Measurements from ENCODE around the gene ONECUT2.
A peak's percentile ranks its signal among the peaks of the same experiment; 100 is the strongest.

Gene ONECUT2

DNA sequence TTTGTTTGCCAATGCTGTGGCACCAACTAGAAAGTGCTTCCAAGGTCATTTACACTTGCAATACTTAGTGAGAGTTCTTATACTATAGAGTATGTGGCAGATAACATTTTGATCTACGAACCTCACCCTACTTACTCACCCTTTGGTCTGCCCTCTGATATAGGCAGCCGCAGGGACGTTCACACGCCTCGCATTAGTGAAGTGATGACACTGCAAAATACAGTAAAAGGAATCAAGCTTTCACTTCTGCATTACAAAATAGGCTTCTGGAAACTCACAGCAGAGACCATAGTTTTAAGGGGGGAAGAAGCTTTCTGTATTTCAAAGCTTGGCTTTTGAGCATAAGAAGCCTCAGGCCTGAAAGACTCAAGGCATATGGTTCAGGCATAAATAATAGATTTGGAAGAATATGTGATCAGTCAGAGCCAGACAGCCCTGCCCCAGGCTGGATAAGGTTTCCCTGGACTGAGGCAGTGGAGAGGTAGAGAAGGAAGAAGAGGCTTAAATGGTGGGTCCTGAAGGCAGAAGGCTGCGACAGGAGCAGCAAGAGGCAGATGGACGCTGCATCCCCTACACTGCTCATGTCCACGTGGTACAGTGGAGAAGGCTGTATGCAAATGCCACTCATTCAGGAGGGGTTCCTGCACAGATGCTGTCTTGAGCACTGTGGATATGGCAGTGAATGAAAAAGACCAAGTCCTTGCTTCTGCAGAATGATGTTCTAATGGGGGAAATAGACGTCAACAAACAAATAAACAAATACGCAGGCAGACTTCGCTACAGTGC is 88.2 kb downstream of the ONECUT2 start:
- H3K4me3 ChIP-seq (ENCODE audit: low read length): peak overlapping the region; percentile 8; the same call in 1 of the 2 replicates
- H3K9me3 ChIP-seq (ENCODE audit: insufficient read depth, low read length): 0 out of 2 replicates have a peak, but pooled peaks cover 5% of the 10 kb centered on the region
- TF ChIP-seq CTCF (IDR thresholded peaks at IDR 0.05; ENCODE audit: low read depth, low read length): no peak
- no peak for TF ChIP-seq EZH2phosphoT487 (IDR thresholded peaks at IDR 0.05; ENCODE audit: low read depth)
- H3K79me2 ChIP-seq (ENCODE audit: low read length): no peaks in the 10 kb centered on the region
- no peaks in the 10 kb centered on the region for H4K20me1 ChIP-seq (ENCODE audit: insufficient read depth, low read length)
- H3K9ac ChIP-seq (ENCODE audit: low read length): no peak overlapping the region
- peak overlapping the region; percentile 51 for H3K4me2 ChIP-seq (ENCODE audit: low read length)
- peaks cover 21% of the 10 kb centered on the region for H3K4me1 ChIP-seq (ENCODE audit: low read length)
- no peaks in the 10 kb centered on the region for H3K36me3 ChIP-seq (replicated peaks; ENCODE audit: low read depth, low read length)
- H3K27ac ChIP-seq (ENCODE audit: low read length): no peak overlapping the region; the same call in 1 of the 2 replicates
- peak overlapping the region; percentile 14; the same call in 1 of the 2 replicates for H2AFZ ChIP-seq (ENCODE audit: low read depth, low read length)
- no peaks in the 10 kb centered on the region for H3K27me3 ChIP-seq (ENCODE audit: low read depth, low read length)

- Histone ChIP-seq H2AFZ (ENCODE audit: low read depth, low read length) (no peak overlapping the region), H3K36me3 (replicated peaks; ENCODE audit: low read depth, low read length) (no peaks in the 10 kb centered on the region), H4K20me1 (ENCODE audit: insufficient read depth, low read length) (no peaks in the 10 kb centered on the region), H3K27ac (ENCODE audit: low read length) (no peak overlapping the region), H3K27me3 (ENCODE audit: low read depth, low read length) (no peaks in the 10 kb centered on the region), H3K79me2 (ENCODE audit: low read length) (no peaks in the 10 kb centered on the region), H3K4me1 (ENCODE audit: low read length) (peaks cover 19% of the 10 kb centered on the region), H3K4me2 (ENCODE audit: low read length) (no peak overlapping the region), H3K4me3 (ENCODE audit: low read length) (no peak overlapping the region), H3K9ac (ENCODE audit: low read length) (no peak overlapping the region), H3K9me3 (ENCODE audit: insufficient read depth, low read length) (0 out of 2 replicates have a peak, but pooled peaks cover 5% of the 10 kb centered on the region)
- TF ChIP-seq CTCF (IDR thresholded peaks at IDR 0.05; ENCODE audit: low read depth, low read length): no peak
- TF ChIP-seq EZH2phosphoT487 (IDR thresholded peaks at IDR 0.05; ENCODE audit: low read depth): no peak
Observed at GRCh38 chr18:57527556-57528229, 92.5 kb downstream of the ONECUT2 start.

DNA sequence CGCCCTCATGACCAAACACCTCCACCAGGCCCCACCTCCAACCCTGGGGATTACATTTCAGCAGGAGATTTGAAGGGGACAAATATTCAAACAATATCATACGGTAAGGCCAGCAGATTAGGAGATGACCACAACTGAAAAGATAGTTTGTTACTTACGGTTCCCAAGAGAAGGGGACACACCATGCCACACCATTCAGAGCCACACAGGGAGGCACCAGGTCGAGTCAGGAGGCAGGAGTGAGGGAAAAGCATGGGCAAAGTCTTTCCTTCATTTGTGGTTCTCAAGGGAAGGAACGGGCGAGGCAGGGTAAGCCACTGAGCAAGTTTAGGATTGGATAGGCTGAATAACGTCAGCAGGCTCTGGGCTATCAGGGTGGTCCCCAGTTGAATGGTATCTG is 94.0 kb downstream of the ONECUT2 start:
- Histone ChIP-seq H3K9me3 (ENCODE audit: insufficient read depth, low read length) (0 out of 2 replicates have a peak, but pooled peaks cover 5% of the 10 kb centered on the region), H3K27me3 (ENCODE audit: low read depth, low read length) (no peaks in the 10 kb centered on the region), H3K4me2 (ENCODE audit: low read length) (no peak overlapping the region), H4K20me1 (ENCODE audit: insufficient read depth, low read length) (no peaks in the 10 kb centered on the region), H3K4me1 (ENCODE audit: low read length) (peaks cover 5% of the 10 kb centered on the region), H3K79me2 (ENCODE audit: low read length) (no peaks in the 10 kb centered on the region), H3K36me3 (replicated peaks; ENCODE audit: low read depth, low read length) (no peaks in the 10 kb centered on the region), H3K4me3 (ENCODE audit: low read length) (no peak overlapping the region), H3K27ac (ENCODE audit: low read length) (no peak overlapping the region), H3K9ac (ENCODE audit: low read length) (no peak overlapping the region), H2AFZ (ENCODE audit: low read depth, low read length) (no peak overlapping the region)
- TF ChIP-seq CTCF (IDR thresholded peaks at IDR 0.05; ENCODE audit: low read depth, low read length): no peak
- TF ChIP-seq EZH2phosphoT487 (IDR thresholded peaks at IDR 0.05; ENCODE audit: low read depth): no peak
